Activated CD4-positive, alpha-beta T cell treated with anti-CD3 and anti-CD28 coated beads, Interleukin-2, amount 10 ng/mL, durations not matched to agents 7 days and 5 days (primary cell): ENCODE results near the gene ATP7B. TPM values are rescaled to one million over a fixed set of nuclear protein-coding genes. Genes with fewer than 3 reads are reported as not detected.

Source experiments
- CTCF ChIA-PET: fragments of 350-600 bp; sonication (Branson Sonifier 250); formaldehyde crosslinking; loops from one replicate; lab custom pipeline; 2021; ENCODE audit warnings: antibody characterized with exemption; lab: Charles Lee
- POLR2A ChIA-PET: fragments of 350-600 bp; sonication (Branson Sonifier 250); formaldehyde crosslinking; loops from one replicate; lab custom pipeline; 2021; ENCODE audit warnings: antibody characterized with exemption; lab: Charles Lee
- DNase-seq: peaks from one replicate; pipeline ENCODE4 v3.0.0-alpha.2; 2020
- H3K27ac Mint-ChIP-seq: one replicate; pipeline ENCODE4 v1.8.0; 2021; ENCODE audit warnings: mild to moderate bottlenecking, moderate library complexity, mixed read lengths
- H3K27me3 Mint-ChIP-seq: one replicate; pipeline ENCODE4 v1.8.0; 2021; ENCODE audit warnings: mixed read lengths
- H3K36me3 Mint-ChIP-seq: one replicate; pipeline ENCODE4 v1.8.0; 2021; ENCODE audit warnings: low read depth, mixed read lengths
- H3K4me1 Mint-ChIP-seq: one replicate; pipeline ENCODE4 v1.8.0; 2021; ENCODE audit warnings: mixed read lengths
- H3K4me3 Mint-ChIP-seq: one replicate; pipeline ENCODE4 v1.8.0; 2021; ENCODE audit warnings: mild to moderate bottlenecking, moderate library complexity, mixed read lengths
- H3K9me3 Mint-ChIP-seq: one replicate; pipeline ENCODE4 v1.8.0; 2021; ENCODE audit warnings: mixed read lengths
- total RNA-seq, 2 experiments: library from RNA; stranded (reverse); gene quantifications; one replicate each; pipeline ENCODE4 v1.2.3, GENCODE V29; 2021

Gene ATP7B
- total RNA-seq, 2 experiments from 2014 or later = 0.62 to 0.74 TPM

DNA sequence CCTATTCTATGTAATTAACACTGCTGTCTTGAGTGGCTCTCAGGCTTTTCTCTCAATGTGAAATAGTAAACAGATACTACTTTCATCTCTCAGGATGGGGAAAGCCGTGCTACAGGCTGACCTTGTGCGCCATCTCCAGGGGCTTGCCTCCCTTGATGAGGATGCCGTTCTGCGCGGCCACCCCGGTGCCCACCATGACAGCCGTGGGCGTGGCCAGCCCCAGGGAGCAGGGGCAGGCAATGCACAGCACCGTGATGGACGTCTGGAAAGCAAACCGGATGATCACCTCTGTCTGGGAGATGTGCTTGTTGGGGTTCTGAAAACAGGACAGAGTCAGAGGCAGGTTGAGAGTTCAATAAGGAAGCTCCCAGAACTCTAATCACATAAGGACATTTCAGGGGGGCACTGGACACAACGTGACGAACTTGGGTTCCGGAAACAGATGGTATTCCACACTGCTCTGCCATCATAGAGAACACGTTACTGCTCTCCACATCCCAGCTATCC lies 65.0 kb downstream of the ATP7B start:
- CTCF ChIA-PET = interaction anchor here (1.2 kb wide), 1 partner anchor 12 kb away, joined by 3 read pairs; no protein-coding TSS in a partner anchor
- Mint-ChIP-seq H3K27ac (no peak overlapping the region), H3K4me1 (peaks cover 57% of the 10 kb centered on the region)

DNA sequence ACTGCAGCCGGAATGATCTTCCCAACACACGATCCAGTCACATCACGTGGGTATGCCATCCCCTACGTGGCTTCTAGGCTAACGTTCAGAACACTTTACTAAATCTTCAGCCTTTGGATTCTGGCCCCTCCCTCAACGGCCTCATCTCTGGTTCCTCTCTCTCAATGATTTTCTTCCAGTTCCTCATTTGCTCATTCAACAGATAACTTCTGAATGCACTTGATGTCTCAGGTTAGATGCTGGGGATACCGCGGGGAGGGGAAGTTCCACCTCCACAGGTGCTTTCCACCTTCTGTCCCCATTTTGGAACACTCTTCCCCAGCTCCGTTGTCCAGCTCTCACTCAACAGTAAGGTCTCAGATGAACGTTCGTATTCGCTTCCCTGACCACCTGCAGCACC lies 66.1 kb downstream of the ATP7B start:
- H3K36me3 Mint-ChIP-seq = peaks cover 10% of the 10 kb centered on the region
- no peak for DNase-seq
- H3K4me1 Mint-ChIP-seq = peaks cover 53% of the 10 kb centered on the region
- CTCF ChIA-PET = no interaction called here
- no peak overlapping the region for H3K27ac Mint-ChIP-seq
- peaks cover 12% of the 10 kb centered on the region for H3K9me3 Mint-ChIP-seq
- POLR2A ChIA-PET = no interaction called here
- H3K4me3 Mint-ChIP-seq = no peak overlapping the region
- peaks cover 4% of the 10 kb centered on the region for H3K27me3 Mint-ChIP-seq

More for the DNA sequence above, 65.0 kb downstream of the ATP7B start:
- Mint-ChIP-seq H3K4me3 (no peak overlapping the region), H3K27me3 (peaks cover 4% of the 10 kb centered on the region), H3K9me3 (peaks cover 22% of the 10 kb centered on the region), H3K36me3 (peaks cover 21% of the 10 kb centered on the region)
- DNase-seq = no peak
- POLR2A ChIA-PET = no interaction called here

DNA sequence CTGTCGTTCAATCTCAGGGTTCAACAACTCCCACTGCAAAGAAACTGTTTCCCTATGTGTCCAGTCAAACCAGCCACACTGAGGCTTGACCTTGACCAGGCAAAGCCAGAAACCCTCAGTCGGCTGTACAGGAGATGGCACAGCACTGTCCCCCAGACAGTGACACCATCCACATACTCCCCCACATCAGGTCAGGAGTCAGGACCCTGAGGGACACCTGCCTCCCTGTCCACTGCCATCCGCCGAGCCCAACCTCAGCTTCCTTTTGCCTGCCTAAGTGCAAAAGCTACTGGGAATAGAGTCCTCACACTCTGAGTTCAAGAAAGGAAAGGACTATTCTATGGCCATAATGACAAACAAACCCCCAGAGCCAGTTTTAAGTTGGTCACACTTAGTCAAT lies 66.8 kb downstream of the ATP7B start:
- H3K9me3 Mint-ChIP-seq = peaks cover 4% of the 10 kb centered on the region
- ChIA-PET CTCF (no interaction called here), POLR2A (no interaction called here)
- peaks cover 51% of the 10 kb centered on the region for H3K4me1 Mint-ChIP-seq
- peaks cover 3% of the 10 kb centered on the region for H3K36me3 Mint-ChIP-seq
- peaks cover 4% of the 10 kb centered on the region for H3K27me3 Mint-ChIP-seq
- DNase-seq = no peak
- no peak overlapping the region for H3K4me3 Mint-ChIP-seq
- H3K27ac Mint-ChIP-seq = no peak overlapping the region

DNA sequence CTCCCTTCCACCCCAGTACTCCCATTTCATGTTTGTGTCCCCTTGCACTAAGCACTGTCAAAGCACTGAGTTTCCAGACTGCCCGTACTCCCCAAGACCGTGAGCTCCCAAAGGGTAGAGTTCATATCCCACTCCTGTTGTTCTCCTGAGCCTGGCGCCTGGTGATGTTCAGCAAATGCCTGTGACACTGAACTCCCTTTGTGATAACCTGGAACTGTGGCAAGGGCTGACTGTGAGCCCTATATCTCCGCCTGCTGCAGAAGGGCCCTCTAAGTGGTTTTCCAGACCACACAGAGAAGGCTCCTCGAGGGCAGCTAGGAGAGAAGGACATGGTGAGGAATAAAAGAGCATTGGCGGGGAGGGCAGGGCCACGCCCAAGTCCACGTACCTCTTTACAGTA lies 67.5 kb downstream of the ATP7B start:
- peaks cover 4% of the 10 kb centered on the region for H3K27me3 Mint-ChIP-seq
- H3K27ac Mint-ChIP-seq = no peak overlapping the region
- ChIA-PET POLR2A (no interaction called here), CTCF (no interaction called here)
- H3K4me1 Mint-ChIP-seq = peaks cover 51% of the 10 kb centered on the region
- no peaks in the 10 kb centered on the region for H3K36me3 Mint-ChIP-seq
- no peak for DNase-seq
- no peak overlapping the region for H3K4me3 Mint-ChIP-seq
- H3K9me3 Mint-ChIP-seq = peaks cover 1% of the 10 kb centered on the region

DNA sequence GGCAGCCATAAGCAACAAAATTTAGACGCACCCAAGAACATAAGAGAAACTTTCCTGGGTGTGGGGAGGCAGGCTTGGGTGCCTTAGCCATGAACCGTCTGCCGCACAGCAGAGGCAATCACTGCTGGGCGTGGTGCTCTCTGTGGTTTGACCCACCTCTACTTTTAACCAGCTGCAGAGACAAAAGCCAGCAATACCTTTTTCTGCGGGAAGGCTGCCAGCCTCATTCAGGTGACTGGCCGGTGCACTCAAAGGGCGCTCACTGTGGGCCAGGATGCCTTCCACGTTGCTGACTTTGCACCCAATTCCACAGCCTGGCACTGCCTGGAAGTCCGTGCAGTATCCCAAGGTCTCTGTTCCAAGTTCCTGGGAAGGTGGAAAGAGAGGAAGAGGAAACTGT lies 69.1 kb downstream of the ATP7B start:
- peak; percentile 64 for DNase-seq
- ChIA-PET POLR2A (no interaction called here), CTCF (no interaction called here)
- H3K4me3 Mint-ChIP-seq = peak overlapping the region; percentile 64
- H3K36me3 Mint-ChIP-seq = no peaks in the 10 kb centered on the region
- peaks cover 4% of the 10 kb centered on the region for H3K27me3 Mint-ChIP-seq
- peaks cover 54% of the 10 kb centered on the region for H3K4me1 Mint-ChIP-seq
- H3K27ac Mint-ChIP-seq = peak overlapping the region; percentile 87
- no peaks in the 10 kb centered on the region for H3K9me3 Mint-ChIP-seq

DNA sequence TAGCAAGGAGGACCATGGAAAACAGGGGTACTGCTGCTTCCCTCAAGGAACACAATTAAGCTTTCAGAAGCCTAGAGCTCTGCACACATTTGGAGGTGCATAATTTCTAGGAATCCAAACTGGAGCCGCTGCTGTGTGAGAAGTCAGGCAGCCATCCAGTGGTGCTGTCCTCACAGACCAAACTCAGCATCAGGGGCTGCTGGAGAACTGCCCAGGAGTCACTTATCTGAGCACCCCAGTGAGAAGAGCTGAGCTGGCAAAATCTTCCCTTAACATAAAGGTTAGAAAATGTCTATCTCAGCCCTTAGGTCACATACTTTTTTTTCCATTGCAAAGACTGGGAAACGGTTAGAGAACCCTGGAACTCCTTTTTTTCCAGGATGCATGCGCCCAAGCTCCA lies 72.8 kb downstream of the ATP7B start:
- CTCF ChIA-PET = interaction anchor here (0.9 kb wide), 1 partner anchor 10 kb away, joined by 3 read pairs; no protein-coding TSS in a partner anchor
- no peak overlapping the region for H3K27ac Mint-ChIP-seq

DNA sequence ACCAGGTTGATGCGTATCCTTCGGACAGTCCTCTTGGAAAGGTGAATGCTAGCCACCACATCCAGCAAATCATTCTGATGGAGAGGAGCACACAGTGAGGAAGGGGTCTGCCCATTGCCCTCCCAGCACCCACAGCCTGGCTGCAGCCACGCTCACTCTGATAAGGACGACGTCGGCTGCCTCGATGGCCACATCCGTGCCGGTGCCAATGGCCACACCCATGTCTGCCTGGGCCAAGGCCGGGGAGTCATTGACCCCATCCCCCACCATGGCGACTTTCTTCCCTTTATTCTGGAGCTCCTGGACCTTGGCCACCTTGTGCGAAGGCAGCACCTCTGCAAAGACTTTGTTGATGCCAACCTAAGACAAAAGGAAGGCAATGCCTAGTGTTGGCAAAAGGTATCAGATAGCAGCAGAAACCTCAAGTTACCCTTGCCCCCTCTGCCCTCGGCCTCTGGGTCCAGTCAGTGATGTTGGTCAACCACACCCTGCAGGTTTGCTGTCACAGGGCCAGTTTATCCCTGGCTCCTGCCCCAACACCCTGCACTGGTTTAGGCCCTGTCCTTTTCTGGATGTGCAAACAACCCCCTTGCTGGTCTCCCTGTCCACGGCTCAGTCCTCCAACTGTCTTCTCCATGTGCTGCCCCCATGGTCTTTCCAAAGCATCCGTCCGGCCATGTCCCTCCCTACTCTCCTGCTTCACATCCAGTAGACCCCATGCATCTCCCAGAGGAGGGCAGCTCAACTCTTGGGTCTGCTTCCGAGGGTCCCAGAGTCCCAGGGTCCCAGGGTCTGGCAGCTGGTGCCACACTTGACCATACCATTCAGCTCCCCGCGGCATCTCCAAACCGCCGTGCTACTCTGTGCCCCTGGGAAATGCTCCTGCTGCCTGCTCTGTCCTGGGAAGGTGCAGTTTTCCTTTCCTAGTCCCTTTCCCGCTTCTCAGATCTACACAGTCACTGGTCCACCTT lies 73.6 kb downstream of the ATP7B start:
- no peak overlapping the region for H3K27ac Mint-ChIP-seq
- no peak overlapping the region for H3K4me3 Mint-ChIP-seq
- POLR2A ChIA-PET = no interaction called here
- CTCF ChIA-PET = interaction anchor here (0.9 kb wide), 1 partner anchor 9 kb away, joined by 3 read pairs; no protein-coding TSS in a partner anchor
- H3K9me3 Mint-ChIP-seq = no peaks in the 10 kb centered on the region
- H3K27me3 Mint-ChIP-seq = no peaks in the 10 kb centered on the region
- H3K36me3 Mint-ChIP-seq = no peaks in the 10 kb centered on the region
- H3K4me1 Mint-ChIP-seq = peaks cover 31% of the 10 kb centered on the region
- no peak for DNase-seq

More for the DNA sequence above, 72.8 kb downstream of the ATP7B start:
- Mint-ChIP-seq H3K9me3 (no peaks in the 10 kb centered on the region), H3K4me3 (no peak overlapping the region), H3K27me3 (peaks cover 4% of the 10 kb centered on the region), H3K4me1 (peaks cover 40% of the 10 kb centered on the region), H3K36me3 (no peaks in the 10 kb centered on the region)
- POLR2A ChIA-PET = no interaction called here
- DNase-seq = no peak

DNA sequence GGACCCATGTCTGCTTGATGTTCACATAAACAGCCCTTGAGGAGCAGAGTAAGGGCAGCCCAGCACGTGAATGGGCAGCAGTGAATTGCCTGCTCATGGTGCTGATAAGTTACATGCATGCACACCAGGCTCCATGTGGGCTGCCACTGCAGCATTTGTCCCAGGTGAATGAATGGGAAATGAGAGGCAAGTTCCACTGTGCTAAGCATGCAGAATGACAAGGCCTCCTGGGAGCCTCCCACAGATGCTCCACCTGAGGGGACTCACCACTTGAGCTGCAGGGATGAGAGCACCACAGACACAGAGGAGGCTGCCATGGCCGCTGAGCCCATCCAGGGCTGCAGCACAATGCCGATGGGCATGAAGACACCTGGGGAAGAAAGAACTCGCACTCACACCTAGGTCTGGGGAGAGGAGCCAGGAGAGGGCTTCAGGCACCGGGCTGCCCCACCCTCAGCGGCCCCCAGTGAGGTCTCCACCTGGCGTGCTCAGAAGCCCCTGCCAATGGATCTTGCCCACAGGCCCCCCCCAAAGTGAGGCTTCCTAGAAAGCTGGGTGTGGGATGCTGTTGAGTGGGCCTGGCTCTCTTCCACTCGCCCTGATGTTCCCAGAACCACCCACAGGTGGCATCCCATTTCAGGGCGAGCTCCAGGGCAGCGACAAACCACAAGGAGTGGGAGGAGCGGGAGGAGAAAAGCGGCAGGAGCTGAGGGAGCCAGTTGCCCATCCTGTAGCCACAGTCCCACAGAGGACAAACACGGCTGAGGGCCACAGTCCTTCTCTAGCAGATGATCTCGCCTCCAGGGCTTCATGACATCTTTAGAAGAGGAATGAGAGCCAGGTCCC lies 75.7 kb downstream of the ATP7B start:
- Mint-ChIP-seq H3K27ac (peak overlapping the region; percentile 11), H3K4me1 (peaks cover 11% of the 10 kb centered on the region), H3K4me3 (no peak overlapping the region), H3K36me3 (no peaks in the 10 kb centered on the region), H3K27me3 (no peaks in the 10 kb centered on the region), H3K9me3 (no peaks in the 10 kb centered on the region)
- no peak for DNase-seq
- CTCF ChIA-PET = interaction anchor here (1.0 to 1.3 kb wide), 3 partner anchors 9 to 137 kb away, joined by 3 to 4 read pairs (median 4); no protein-coding TSS in a partner anchor
- POLR2A ChIA-PET = no interaction called here

DNA sequence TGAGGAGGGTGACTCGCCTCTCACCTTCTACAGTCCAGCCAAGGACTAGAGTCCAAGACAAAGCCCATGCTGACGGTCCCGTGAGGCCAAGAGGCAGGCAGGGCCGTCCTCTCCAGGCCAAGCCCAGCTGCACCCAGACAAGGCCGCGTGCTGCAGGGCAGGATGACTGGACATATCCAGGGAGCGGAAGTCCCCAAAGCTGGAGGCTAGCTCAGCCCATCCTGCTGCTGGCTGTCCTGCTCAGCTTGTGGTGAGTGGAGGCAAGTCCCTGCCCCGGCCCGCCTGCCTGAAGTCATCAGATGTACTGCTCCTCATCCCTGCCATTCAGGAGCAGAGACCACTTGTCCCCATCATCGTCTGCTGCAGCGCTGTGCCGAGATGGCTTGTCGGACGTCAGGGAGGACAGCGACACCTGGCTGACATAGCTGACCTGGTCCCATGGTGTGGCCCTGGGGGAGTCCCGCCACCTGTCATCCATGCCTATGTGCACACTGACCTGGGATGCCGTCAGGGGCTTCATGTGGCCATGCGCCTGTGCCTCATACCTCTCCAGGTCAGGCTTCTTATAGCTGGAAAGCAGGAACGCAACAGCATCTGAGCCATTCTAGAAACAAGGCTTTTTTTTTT lies 76.7 kb downstream of the ATP7B start:
- Mint-ChIP-seq H3K9me3 (no peaks in the 10 kb centered on the region), H3K4me1 (peaks cover 10% of the 10 kb centered on the region), H3K4me3 (no peak overlapping the region), H3K36me3 (no peaks in the 10 kb centered on the region), H3K27me3 (no peaks in the 10 kb centered on the region), H3K27ac (no peak overlapping the region)
- no peak for DNase-seq
- CTCF ChIA-PET = interaction anchor here (1.3 kb wide), 1 partner anchor 22 kb away, joined by 4 read pairs; no protein-coding TSS in a partner anchor
- POLR2A ChIA-PET = no interaction called here

DNA sequence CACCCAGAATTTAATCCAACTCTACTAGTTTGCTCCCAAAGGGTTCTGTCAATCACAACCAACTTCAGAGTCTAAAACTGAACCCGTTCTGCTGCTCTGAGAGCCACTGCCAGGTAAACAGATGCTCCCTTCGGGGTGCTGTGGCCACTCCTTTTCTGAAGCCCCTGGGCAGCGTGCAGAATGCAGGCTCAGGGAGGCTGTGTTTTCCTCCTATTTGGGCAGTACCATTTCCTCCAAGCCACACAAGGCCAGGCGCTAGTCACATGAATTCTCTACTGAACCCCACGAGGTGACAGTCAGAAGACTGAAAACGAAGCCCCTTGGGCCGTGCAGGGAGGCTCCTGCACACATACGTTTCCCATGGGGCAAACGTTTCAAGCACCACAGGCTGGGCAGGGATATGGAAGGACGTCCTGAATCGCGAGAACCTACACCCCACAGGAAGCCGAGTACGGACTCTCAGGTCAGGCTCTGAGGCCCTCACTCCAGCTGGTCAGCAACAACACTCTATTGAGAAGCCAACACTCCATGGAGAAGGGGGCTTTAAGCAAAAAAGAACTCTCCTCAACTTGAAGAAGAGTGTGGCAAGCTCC lies 77.7 kb downstream of the ATP7B start:
- DNase-seq = no peak
- Mint-ChIP-seq H3K27ac (no peak overlapping the region), H3K4me1 (peaks cover 6% of the 10 kb centered on the region), H3K9me3 (no peaks in the 10 kb centered on the region), H3K27me3 (no peaks in the 10 kb centered on the region), H3K4me3 (no peak overlapping the region), H3K36me3 (no peaks in the 10 kb centered on the region)
- ChIA-PET CTCF (no interaction called here), POLR2A (no interaction called here)

DNA sequence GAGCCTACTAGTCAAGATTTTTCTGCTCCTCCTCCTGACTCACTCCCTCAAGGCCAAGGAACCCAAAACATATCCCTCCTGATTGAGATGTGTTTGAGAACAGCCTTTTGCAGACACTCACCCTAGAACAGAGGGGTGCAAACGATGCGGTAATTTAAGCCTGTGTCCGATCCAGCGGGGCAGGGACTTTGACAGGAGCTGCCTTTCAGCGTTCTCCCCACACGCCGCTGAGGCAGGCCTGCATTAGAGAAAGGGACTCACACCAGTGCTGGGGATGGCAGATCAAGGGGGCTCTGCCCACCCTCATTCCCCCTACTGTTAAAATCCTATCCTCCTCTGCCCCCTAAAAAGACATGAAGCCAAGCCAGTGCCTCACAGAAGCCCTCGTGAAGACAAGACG lies 79.0 kb downstream of the ATP7B start:
- DNase-seq = no peak
- peaks cover 5% of the 10 kb centered on the region for H3K4me1 Mint-ChIP-seq
- H3K4me3 Mint-ChIP-seq = no peak overlapping the region
- ChIA-PET POLR2A (no interaction called here), CTCF (no interaction called here)
- no peaks in the 10 kb centered on the region for H3K27me3 Mint-ChIP-seq
- no peak overlapping the region for H3K27ac Mint-ChIP-seq
- H3K9me3 Mint-ChIP-seq = no peaks in the 10 kb centered on the region
- H3K36me3 Mint-ChIP-seq = no peaks in the 10 kb centered on the region

DNA sequence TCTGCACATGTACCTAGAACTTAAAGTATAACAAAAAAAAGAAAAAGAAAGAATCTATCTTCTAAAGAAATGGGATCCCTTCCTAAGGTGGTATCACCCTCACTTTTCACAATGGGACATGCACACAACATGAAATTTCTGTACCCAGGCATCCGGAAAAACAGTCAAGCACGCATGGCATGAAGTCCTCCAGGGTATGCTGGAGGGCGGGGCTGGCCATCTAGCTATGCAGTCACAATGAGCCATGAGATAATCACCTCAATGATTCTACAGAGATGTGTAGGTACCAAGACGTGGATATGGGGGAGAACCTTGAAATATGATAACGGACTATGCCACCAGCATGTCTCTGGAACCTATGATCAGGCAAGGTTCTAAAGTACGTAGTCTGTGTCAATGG lies 79.6 kb downstream of the ATP7B start:
- Mint-ChIP-seq H3K4me3 (no peak overlapping the region), H3K9me3 (no peaks in the 10 kb centered on the region), H3K27ac (no peak overlapping the region), H3K27me3 (no peaks in the 10 kb centered on the region), H3K4me1 (peaks cover 5% of the 10 kb centered on the region), H3K36me3 (no peaks in the 10 kb centered on the region)
- ChIA-PET CTCF (no interaction called here), POLR2A (no interaction called here)
- DNase-seq = no peak
